ENCODE results near the gene C9orf85. TPM values are rescaled to one million over a fixed set of nuclear protein-coding genes. Genes with fewer than 3 reads are reported as not detected.

Gene C9orf85
- total and polyA plus RNA-seq, 10 of the 15 experiments (the other 5 are each of a cell fraction or from before 2014, with no cell fraction given): 9.1 to 22.6 (median 16.4) TPM

DNA sequence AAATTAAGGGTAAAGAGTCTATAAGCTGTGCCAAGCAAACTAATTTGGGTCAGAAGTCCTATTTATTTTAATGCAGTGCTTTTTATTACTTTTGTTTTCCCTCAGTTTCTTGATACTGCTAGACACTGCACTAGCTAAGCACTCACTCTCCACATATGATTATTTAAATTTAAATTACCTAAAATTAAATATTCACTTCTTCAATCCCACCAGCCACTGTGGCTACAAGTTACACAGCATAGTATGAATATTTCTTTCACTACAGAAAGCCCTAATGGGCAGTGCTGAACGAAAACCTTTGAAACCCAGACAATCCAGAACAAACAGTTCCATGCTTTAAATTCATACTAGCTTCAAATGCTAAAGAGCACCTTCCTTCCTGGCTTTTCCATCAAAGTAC lies 24.1 kb upstream of the C9orf85 start:
- Histone ChIP-seq H3K36me3 (ENCODE audit: control insufficient read depth in 2 of 2, insufficient read depth in 2 of 2, low read length in 1 of 2) (peaks cover 0 to 4% of the 10 kb centered on the region in 2 experiments; a peak in 2 of 4 replicates), H3K4me1 (ENCODE audit: control insufficient read depth, insufficient read depth, low read length) (no peaks in the 10 kb centered on the region), H3K9ac (ENCODE audit: control insufficient read depth, insufficient read depth, low read length) (no peak overlapping the region), H3K27ac (ENCODE audit: control insufficient read depth, insufficient read depth) (no peak overlapping the region), H3K27me3 (replicated peaks in 1 of 2; ENCODE audit: control insufficient read depth in 2 of 2, insufficient read depth in 2 of 2, low read length in 1 of 2) (no peaks in the 10 kb centered on the region), H3K4me3 (no peak overlapping the region), H3K79me2 (ENCODE audit: control insufficient read depth, insufficient read depth, low read length) (peaks cover 32% of the 10 kb centered on the region), H4K20me1 (ENCODE audit: control insufficient read depth, insufficient read depth) (no peaks in the 10 kb centered on the region), H2AFZ (ENCODE audit: control insufficient read depth, low read depth, low read length) (no peak overlapping the region), H3K9me3 (replicated peaks; ENCODE audit: control insufficient read depth, insufficient read depth, low read length) (peaks cover 7% of the 10 kb centered on the region), H3K4me2 (ENCODE audit: control insufficient read depth, insufficient read depth) (no peak overlapping the region)
- RAD21 ChIA-PET (ENCODE audit: unreplicated experiment): interaction anchor here (1.5 to 1.6 kb wide), 3 partner anchors 13 to 24 kb away, joined by 3 to 4 read pairs (median 4); partner anchors contain the start of genes ABHD17B and C9orf85
- CTCF ChIA-PET: interaction anchor here (0.9 to 2.2 kb wide), 4 partner anchors 8 to 138 kb away, joined by 3 to 10 read pairs (median 4); partner anchors contain the start of genes ABHD17B and C9orf85
- intact Hi-C loops (cut with micrococcal nuclease; ENCODE audit: unreplicated experiment) (no loop called here), in situ Hi-C loops (cut with MboI) (no loop called here)
- DNase-seq (ENCODE audit: low read depth, low spot score) (no peak), FAIRE-seq (no peak), ATAC-seq (no peak)
- 95% methylated on average over 1 of the region's 1 CpG for WGBS (ENCODE audit: insufficient coverage, insufficient replicate concordance, low lambda C conversion rate, missing lambda C conversion rate)
- POLR2A ChIA-PET: no interaction called here
- no TSS peak for BruUV-seq (replicated peaks)
- SMC1A ChIA-PET (ENCODE audit: uncharacterized antibody, unreplicated experiment): interaction anchor here (0.6 to 2.8 kb wide), 10 partner anchors 9 to 137 kb away, joined by 3 to 15 read pairs (median 4); no protein-coding TSS in a partner anchor
- TF ChIP-seq SIX5 (IDR thresholded peaks at IDR 0.05; ENCODE audit: low read depth, low read length, severe bottlenecking): no peak
- no peak for TF ChIP-seq RB1 (IDR thresholded peaks at IDR 0.05; ENCODE audit: borderline replicate concordance)
- TF ChIP-seq NFIC (IDR thresholded peaks at IDR 0.05; ENCODE audit: low read depth, low read length): no peak
- TF ChIP-seq, protein P1, sequence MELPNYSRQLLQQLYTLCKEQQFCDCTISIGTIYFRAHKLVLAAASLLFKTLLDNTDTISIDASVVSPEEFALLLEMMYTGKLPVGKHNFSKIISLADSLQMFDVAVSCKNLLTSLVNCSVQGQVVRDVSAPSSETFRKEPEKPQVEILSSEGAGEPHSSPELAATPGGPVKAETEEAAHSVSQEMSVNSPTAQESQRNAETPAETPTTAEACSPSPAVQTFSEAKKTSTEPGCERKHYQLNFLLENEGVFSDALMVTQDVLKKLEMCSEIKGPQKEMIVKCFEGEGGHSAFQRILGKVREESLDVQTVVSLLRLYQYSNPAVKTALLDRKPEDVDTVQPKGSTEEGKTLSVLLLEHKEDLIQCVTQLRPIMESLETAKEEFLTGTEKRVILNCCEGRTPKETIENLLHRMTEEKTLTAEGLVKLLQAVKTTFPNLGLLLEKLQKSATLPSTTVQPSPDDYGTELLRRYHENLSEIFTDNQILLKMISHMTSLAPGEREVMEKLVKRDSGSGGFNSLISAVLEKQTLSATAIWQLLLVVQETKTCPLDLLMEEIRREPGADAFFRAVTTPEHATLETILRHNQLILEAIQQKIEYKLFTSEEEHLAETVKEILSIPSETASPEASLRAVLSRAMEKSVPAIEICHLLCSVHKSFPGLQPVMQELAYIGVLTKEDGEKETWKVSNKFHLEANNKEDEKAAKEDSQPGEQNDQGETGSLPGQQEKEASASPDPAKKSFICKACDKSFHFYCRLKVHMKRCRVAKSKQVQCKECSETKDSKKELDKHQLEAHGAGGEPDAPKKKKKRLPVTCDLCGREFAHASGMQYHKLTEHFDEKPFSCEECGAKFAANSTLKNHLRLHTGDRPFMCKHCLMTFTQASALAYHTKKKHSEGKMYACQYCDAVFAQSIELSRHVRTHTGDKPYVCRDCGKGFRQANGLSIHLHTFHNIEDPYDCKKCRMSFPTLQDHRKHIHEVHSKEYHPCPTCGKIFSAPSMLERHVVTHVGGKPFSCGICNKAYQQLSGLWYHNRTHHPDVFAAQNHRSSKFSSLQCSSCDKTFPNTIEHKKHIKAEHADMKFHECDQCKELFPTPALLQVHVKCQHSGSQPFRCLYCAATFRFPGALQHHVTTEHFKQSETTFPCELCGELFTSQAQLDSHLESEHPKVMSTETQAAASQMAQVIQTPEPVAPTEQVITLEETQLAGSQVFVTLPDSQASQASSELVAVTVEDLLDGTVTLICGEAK (IDR thresholded peaks at IDR 0.05; ENCODE audit: borderline replicate concordance): no peak
- TF ChIP-seq NR2C2 (IDR thresholded peaks at IDR 0.05; ENCODE audit: borderline replicate concordance, control insufficient read depth, insufficient read length, low read depth): no peak
- no peak for TF ChIP-seq IRF4 (IDR thresholded peaks at IDR 0.05; ENCODE audit: low read depth, low read length)
